Naive thymus-derived CD4-positive, alpha-beta T cell (primary cell): ENCODE results near the gene PBX1. TPM values are rescaled to one million over a fixed set of nuclear protein-coding genes. Genes with fewer than 3 reads are reported as not detected.

Experiments used
- ATAC-seq: fragments of 150-1000 bp; cut with Tn5 transposase; 2 replicates; pipeline ENCODE4 v1.10.0; 2021; ENCODE audit warnings: mild to moderate bottlenecking, moderate library complexity
- CTCF ChIA-PET: fragments of 350-600 bp; sonication (Branson Sonifier 250); formaldehyde crosslinking; loops from one replicate; lab custom pipeline; 2021; ENCODE audit warnings: antibody characterized with exemption; lab: Charles Lee
- POLR2A ChIA-PET: fragments of 350-600 bp; sonication (Branson Sonifier 250); formaldehyde crosslinking; loops from one replicate; lab custom pipeline; 2021; ENCODE audit warnings: antibody characterized with exemption, inconsistent platforms; lab: Charles Lee
- DNase-seq, 9 donors: peaks; one replicate each; pipeline versions ENCODE4 v3.0.0 to v3.0.0-alpha.2; 2020 to 2022; ENCODE audit warnings: mixed read lengths in 1 of 9
- H3K27ac ChIP-seq: one replicate; pipeline ENCODE4 v1.7.0; 2013; ENCODE audit warnings: mild to moderate bottlenecking, low read depth, low read length, moderate library complexity
- H3K27me3 ChIP-seq, 2 donors: one replicate each; pipeline ENCODE4 v1.7.0; 2013; ENCODE audit warnings: low read length in 2 of 2, mild to moderate bottlenecking in 2 of 2, moderate library complexity in 2 of 2; ENCODE audit not compliant: control insufficient read depth in 2 of 2, insufficient read depth in 2 of 2
- H3K36me3 ChIP-seq, 3 experiments: 1 replicate in 2 of 3; 2 replicates in 1 of 3; pipeline ENCODE4 v1.7.0; 2013; ENCODE audit warnings: low read length in 3 of 3, mild to moderate bottlenecking in 3 of 3, moderate library complexity in 1 of 3; ENCODE audit not compliant: insufficient read depth in 3 of 3, control insufficient read depth in 2 of 3
- H3K4me1 ChIP-seq, 2 donors: one replicate each; pipeline ENCODE4 v1.7.0; 2013; ENCODE audit warnings: low read length in 2 of 2, mild to moderate bottlenecking in 2 of 2, moderate library complexity in 1 of 2; ENCODE audit not compliant: control insufficient read depth in 2 of 2, insufficient read depth in 2 of 2
- H3K4me3 ChIP-seq: 2 replicates; pipeline ENCODE4 v1.7.0; 2013; ENCODE audit warnings: mild to moderate bottlenecking, low read length
- H3K9me3 ChIP-seq, 3 experiments: 1 replicate in 2 of 3; 2 replicates in 1 of 3; pipeline ENCODE4 v1.7.0; 2013; ENCODE audit warnings: low read length in 3 of 3; ENCODE audit not compliant: control insufficient read depth in 2 of 3
- H3K27ac Mint-ChIP-seq, 9 donors: one replicate each; pipeline ENCODE4 v1.8.0; 2020 to 2022; ENCODE audit warnings: mixed read lengths in 9 of 9, mild to moderate bottlenecking in 8 of 9, moderate library complexity in 5 of 9, inconsistent platforms in 2 of 9
- H3K27me3 Mint-ChIP-seq, 5 donors: one replicate each; pipeline ENCODE4 v1.8.0; 2021 to 2022; ENCODE audit warnings: mixed read lengths in 5 of 5, mild to moderate bottlenecking in 1 of 5
- H3K36me3 Mint-ChIP-seq, 5 donors: one replicate each; pipeline ENCODE4 v1.8.0; 2020 to 2022; ENCODE audit warnings: mixed read lengths in 5 of 5, mild to moderate bottlenecking in 3 of 5, inconsistent platforms in 1 of 5
- H3K4me1 Mint-ChIP-seq, 7 donors: one replicate each; pipeline ENCODE4 v1.8.0; 2020 to 2022; ENCODE audit warnings: mixed read lengths in 7 of 7, mild to moderate bottlenecking in 3 of 7, inconsistent platforms in 1 of 7
- H3K4me3 Mint-ChIP-seq, 10 donors: one replicate each; pipeline ENCODE4 v1.8.0; 2020 to 2022; ENCODE audit warnings: mild to moderate bottlenecking in 10 of 10, mixed read lengths in 10 of 10, moderate library complexity in 6 of 10, inconsistent platforms in 2 of 10
- H3K9me3 Mint-ChIP-seq, 11 donors: one replicate each; pipeline ENCODE4 v1.8.0; 2020 to 2022; ENCODE audit warnings: mixed read lengths in 11 of 11, mild to moderate bottlenecking in 4 of 11, inconsistent platforms in 1 of 11, moderate library complexity in 1 of 11
- intact Hi-C, 2 donors: fragments of 100-400 bp; cut with micrococcal nuclease; formaldehyde crosslinking; loops; one replicate each; pipeline ENCODE4 v1.15.1; 2023
- polyA plus RNA-seq, 2 donors: library from polyadenylated mRNA; unstranded; fragments of 300-500 nt; fragmentation: Illumina TruSeq; gene quantifications; one replicate each; pipeline ENCODE4 v1.2.3, GENCODE V29; 2021
- total RNA-seq, 6 experiments: library from RNA in 5 of 6; stranded (reverse) in 5 of 6; gene quantifications; 1 replicate in 5 of 6; 2 replicates in 1 of 6; pipeline ENCODE4 v1.2.3 and lab custom pipeline; 2021 to 2026

Gene PBX1
- total and polyA plus RNA-seq, 7 experiments from 2014 or later = 0.02 to 2.9 (median 1.7) TPM; not detected in 1

GRCh38 chr1:164673584-164674214 is 114.7 kb downstream of the PBX1 start:
- intact Hi-C loops = no loop called here
- H3K36me3 Mint-ChIP-seq = peaks cover 0 to 3% (median 0%) of the 10 kb centered on the region in 5 donors
- CTCF ChIA-PET = no interaction called here
- H3K27me3 ChIP-seq = no peaks in the 10 kb centered on the region
- no peak overlapping the region for H3K4me3 ChIP-seq
- no peak overlapping the region for H3K27ac ChIP-seq
- POLR2A ChIA-PET = no interaction called here
- H3K4me1 Mint-ChIP-seq = no peaks in the 10 kb centered on the region
- DNase-seq (no peak), ATAC-seq (no peak)
- peaks cover 0 to 5% (median 0%) of the 10 kb centered on the region in 3 experiments for H3K9me3 ChIP-seq
- no peak overlapping the region for H3K27ac Mint-ChIP-seq
- no peaks in the 10 kb centered on the region for H3K4me1 ChIP-seq
- H3K27me3 Mint-ChIP-seq = peaks cover 0 to 20% (median 3%) of the 10 kb centered on the region in 5 donors
- no peak overlapping the region for H3K4me3 Mint-ChIP-seq
- peaks cover 0 to 14% (median 4%) of the 10 kb centered on the region in 11 donors for H3K9me3 Mint-ChIP-seq
- H3K36me3 ChIP-seq = no peaks in the 10 kb centered on the region

- intact Hi-C loops = no loop called here
- Histone ChIP-seq H3K36me3 (no peaks in the 10 kb centered on the region), H3K27me3 (no peaks in the 10 kb centered on the region), H3K9me3 (no peaks in the 10 kb centered on the region), H3K4me1 (no peaks in the 10 kb centered on the region), H3K27ac (no peak overlapping the region), H3K4me3 (no peak overlapping the region)
- Mint-ChIP-seq H3K9me3 (peaks cover 0 to 5% (median 0%) of the 10 kb centered on the region in 11 donors), H3K36me3 (peaks cover 0 to 3% (median 0%) of the 10 kb centered on the region in 5 donors), H3K27ac (no peak overlapping the region), H3K4me1 (no peaks in the 10 kb centered on the region), H3K27me3 (peaks cover 0 to 10% (median 3%) of the 10 kb centered on the region in 5 donors), H3K4me3 (no peak overlapping the region)
- ATAC-seq (no peak), DNase-seq (no peak)
- ChIA-PET POLR2A (no interaction called here), CTCF (no interaction called here)
Observed at GRCh38 chr1:164675342-164675904, 116.4 kb downstream of the PBX1 start.

GRCh38 chr1:164678136-164678700 is 119.2 kb downstream of the PBX1 start:
- peaks cover 0 to 6% (median 3%) of the 10 kb centered on the region in 5 donors for H3K27me3 Mint-ChIP-seq
- Histone ChIP-seq H3K27ac (no peak overlapping the region), H3K9me3 (no peaks in the 10 kb centered on the region), H3K36me3 (no peaks in the 10 kb centered on the region), H3K4me1 (no peaks in the 10 kb centered on the region), H3K27me3 (no peaks in the 10 kb centered on the region), H3K4me3 (no peak overlapping the region)
- no peaks in the 10 kb centered on the region for H3K4me1 Mint-ChIP-seq
- CTCF ChIA-PET = no interaction called here
- POLR2A ChIA-PET = no interaction called here
- DNase-seq = no peak
- no peak overlapping the region for H3K4me3 Mint-ChIP-seq
- peaks cover 0 to 3% (median 0%) of the 10 kb centered on the region in 5 donors for H3K36me3 Mint-ChIP-seq
- peaks cover 0 to 5% (median 0%) of the 10 kb centered on the region in 11 donors for H3K9me3 Mint-ChIP-seq
- H3K27ac Mint-ChIP-seq = no peak overlapping the region
- intact Hi-C loops = no loop called here
- no peak for ATAC-seq

GRCh38 chr1:164682570-164682969 is 123.6 kb downstream of the PBX1 start:
- Mint-ChIP-seq H3K36me3 (peaks cover 0 to 1% (median 0%) of the 10 kb centered on the region in 5 donors), H3K4me3 (no peak overlapping the region), H3K9me3 (peaks cover 0 to 5% (median 0%) of the 10 kb centered on the region in 11 donors), H3K4me1 (no peaks in the 10 kb centered on the region), H3K27ac (no peak overlapping the region), H3K27me3 (peaks cover 0 to 4% (median 2%) of the 10 kb centered on the region in 5 donors)
- no peaks in the 10 kb centered on the region for H3K36me3 ChIP-seq
- no peak overlapping the region for H3K27ac ChIP-seq
- CTCF ChIA-PET = no interaction called here
- no peak for DNase-seq
- H3K9me3 ChIP-seq = no peaks in the 10 kb centered on the region
- intact Hi-C loops = no loop called here
- H3K4me1 ChIP-seq = no peaks in the 10 kb centered on the region
- POLR2A ChIA-PET = no interaction called here
- H3K27me3 ChIP-seq = no peaks in the 10 kb centered on the region
- no peak for ATAC-seq
- H3K4me3 ChIP-seq = no peak overlapping the region

- no peaks in the 10 kb centered on the region for H3K9me3 ChIP-seq
- Mint-ChIP-seq H3K27me3 (no peaks in the 10 kb centered on the region), H3K4me3 (no peak overlapping the region), H3K4me1 (no peaks in the 10 kb centered on the region), H3K36me3 (no peaks in the 10 kb centered on the region), H3K27ac (no peak overlapping the region), H3K9me3 (peaks cover 0 to 5% (median 0%) of the 10 kb centered on the region in 11 donors)
- DNase-seq (no peak), ATAC-seq (no peak)
- H3K27ac ChIP-seq = no peak overlapping the region
- no peaks in the 10 kb centered on the region for H3K27me3 ChIP-seq
- no peaks in the 10 kb centered on the region for H3K36me3 ChIP-seq
- no peaks in the 10 kb centered on the region for H3K4me1 ChIP-seq
- no peak overlapping the region for H3K4me3 ChIP-seq
- intact Hi-C loops = no loop called here
- POLR2A ChIA-PET = no interaction called here
- CTCF ChIA-PET = no interaction called here
Observed at GRCh38 chr1:164683235-164683634, 124.3 kb downstream of the PBX1 start.

- Mint-ChIP-seq H3K27me3 (no peaks in the 10 kb centered on the region), H3K4me1 (no peaks in the 10 kb centered on the region), H3K4me3 (no peak overlapping the region), H3K9me3 (peaks cover 0 to 5% (median 0%) of the 10 kb centered on the region in 11 donors), H3K27ac (no peak overlapping the region), H3K36me3 (no peaks in the 10 kb centered on the region)
- no peak for DNase-seq
- ATAC-seq = no peak
- Histone ChIP-seq H3K9me3 (no peaks in the 10 kb centered on the region), H3K27ac (no peak overlapping the region), H3K4me1 (no peaks in the 10 kb centered on the region), H3K36me3 (no peaks in the 10 kb centered on the region), H3K4me3 (no peak overlapping the region), H3K27me3 (no peaks in the 10 kb centered on the region)
- ChIA-PET POLR2A (no interaction called here), CTCF (no interaction called here)
- intact Hi-C loops = no loop called here
Observed at GRCh38 chr1:164685266-164686035, 126.5 kb downstream of the PBX1 start.
